Measurements from ENCODE around the gene HIC2. TPM values are rescaled to one million over a fixed set of nuclear protein-coding genes. Genes with fewer than 3 reads are reported as not detected.
"Not testable (repeated sequence)": the region's sequence is repeated elsewhere in the genome, so short reads cannot be mapped to it uniquely, and the experiment has no call there.

Gene HIC2
- total RNA-seq, 1 experiment from 2014 or later = 4.2 TPM

DNA sequence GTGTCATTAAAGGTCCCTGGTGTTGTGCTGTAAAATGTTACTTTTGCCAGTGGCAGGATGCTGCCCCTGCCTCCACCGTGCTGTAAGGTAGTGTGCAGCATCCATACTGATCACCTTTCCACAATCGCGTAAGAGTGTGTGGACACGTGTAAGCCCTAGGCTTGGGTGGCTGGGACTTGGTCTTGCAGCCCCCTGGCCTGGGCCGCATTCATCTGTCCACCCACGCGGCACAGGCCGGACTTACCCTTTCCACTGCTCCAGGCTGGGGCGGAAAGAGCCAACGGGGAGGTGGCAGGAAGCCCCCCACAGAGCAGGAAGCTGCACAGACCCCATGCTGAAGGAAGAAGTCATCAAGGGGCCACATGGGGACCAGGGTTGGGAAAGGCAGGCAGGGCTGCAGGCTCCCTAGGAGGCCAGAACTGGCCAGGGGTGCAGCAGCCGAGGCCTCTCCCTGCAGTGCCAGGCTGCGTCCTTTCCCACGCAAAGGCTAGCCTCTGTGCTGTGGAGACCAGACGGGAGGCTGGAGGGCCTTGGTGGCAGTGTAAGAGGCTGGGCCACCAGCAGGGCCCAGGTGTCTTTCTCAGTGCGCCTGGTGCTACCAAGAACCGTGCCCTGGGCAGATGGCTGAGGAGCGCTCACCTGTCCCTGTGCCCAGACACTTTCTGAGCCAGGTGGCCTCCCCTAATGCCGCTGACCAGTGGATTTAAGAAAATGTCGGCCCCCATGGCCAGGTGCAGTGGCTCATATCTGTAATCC lies 38.3 kb downstream of the HIC2 start:
- H3K36me3 ChIP-seq (ENCODE audit: low read depth) = no peaks in the 10 kb centered on the region
- no peaks in the 10 kb centered on the region for H3K9me3 ChIP-seq (ENCODE audit: insufficient read depth, low read depth)
- POLR2A ChIA-PET (ENCODE audit: unreplicated experiment) = no interaction called here
- no peak overlapping the region for H3K4me2 ChIP-seq
- no peak overlapping the region for H3K4me3 ChIP-seq
- intact Hi-C loops (cut with micrococcal nuclease; ENCODE audit: unreplicated experiment) = no loop called here
- peaks cover 6% of the 10 kb centered on the region; the same call in 1 of the 2 replicates for H4K20me1 ChIP-seq (ENCODE audit: insufficient read depth)
- no peak overlapping the region for H2AFZ ChIP-seq
- peaks cover 18% of the 10 kb centered on the region for H3F3A ChIP-seq (ENCODE audit: insufficient read depth, low read depth)
- CTCF ChIA-PET = interaction anchor here (0.6 kb wide), 1 partner anchor 392 kb away, joined by 3 read pairs; no protein-coding TSS in a partner anchor
- H3K27ac ChIP-seq = peak overlapping the region; percentile 18; the same call in 1 of the 2 replicates
- no peak for TF ChIP-seq EZH2 (IDR thresholded peaks at IDR 0.05; ENCODE audit: low read depth)
- TF ChIP-seq, protein P1, sequence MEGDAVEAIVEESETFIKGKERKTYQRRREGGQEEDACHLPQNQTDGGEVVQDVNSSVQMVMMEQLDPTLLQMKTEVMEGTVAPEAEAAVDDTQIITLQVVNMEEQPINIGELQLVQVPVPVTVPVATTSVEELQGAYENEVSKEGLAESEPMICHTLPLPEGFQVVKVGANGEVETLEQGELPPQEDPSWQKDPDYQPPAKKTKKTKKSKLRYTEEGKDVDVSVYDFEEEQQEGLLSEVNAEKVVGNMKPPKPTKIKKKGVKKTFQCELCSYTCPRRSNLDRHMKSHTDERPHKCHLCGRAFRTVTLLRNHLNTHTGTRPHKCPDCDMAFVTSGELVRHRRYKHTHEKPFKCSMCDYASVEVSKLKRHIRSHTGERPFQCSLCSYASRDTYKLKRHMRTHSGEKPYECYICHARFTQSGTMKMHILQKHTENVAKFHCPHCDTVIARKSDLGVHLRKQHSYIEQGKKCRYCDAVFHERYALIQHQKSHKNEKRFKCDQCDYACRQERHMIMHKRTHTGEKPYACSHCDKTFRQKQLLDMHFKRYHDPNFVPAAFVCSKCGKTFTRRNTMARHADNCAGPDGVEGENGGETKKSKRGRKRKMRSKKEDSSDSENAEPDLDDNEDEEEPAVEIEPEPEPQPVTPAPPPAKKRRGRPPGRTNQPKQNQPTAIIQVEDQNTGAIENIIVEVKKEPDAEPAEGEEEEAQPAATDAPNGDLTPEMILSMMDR (conservative IDR thresholded peaks at IDR 0.05) = no peak
- DNase-seq = no peak
- H3K27me3 ChIP-seq (ENCODE audit: insufficient read depth, low read depth) = no peaks in the 10 kb centered on the region
- H3K79me2 ChIP-seq (ENCODE audit: low read depth) = no peaks in the 10 kb centered on the region
- H3K4me1 ChIP-seq (replicated peaks; ENCODE audit: insufficient read depth) = peaks cover 20% of the 10 kb centered on the region
- H3K9me2 ChIP-seq (ENCODE audit: insufficient read depth) = no peaks in the 10 kb centered on the region
- BruUV-seq (replicated peaks) = no TSS peak

DNA sequence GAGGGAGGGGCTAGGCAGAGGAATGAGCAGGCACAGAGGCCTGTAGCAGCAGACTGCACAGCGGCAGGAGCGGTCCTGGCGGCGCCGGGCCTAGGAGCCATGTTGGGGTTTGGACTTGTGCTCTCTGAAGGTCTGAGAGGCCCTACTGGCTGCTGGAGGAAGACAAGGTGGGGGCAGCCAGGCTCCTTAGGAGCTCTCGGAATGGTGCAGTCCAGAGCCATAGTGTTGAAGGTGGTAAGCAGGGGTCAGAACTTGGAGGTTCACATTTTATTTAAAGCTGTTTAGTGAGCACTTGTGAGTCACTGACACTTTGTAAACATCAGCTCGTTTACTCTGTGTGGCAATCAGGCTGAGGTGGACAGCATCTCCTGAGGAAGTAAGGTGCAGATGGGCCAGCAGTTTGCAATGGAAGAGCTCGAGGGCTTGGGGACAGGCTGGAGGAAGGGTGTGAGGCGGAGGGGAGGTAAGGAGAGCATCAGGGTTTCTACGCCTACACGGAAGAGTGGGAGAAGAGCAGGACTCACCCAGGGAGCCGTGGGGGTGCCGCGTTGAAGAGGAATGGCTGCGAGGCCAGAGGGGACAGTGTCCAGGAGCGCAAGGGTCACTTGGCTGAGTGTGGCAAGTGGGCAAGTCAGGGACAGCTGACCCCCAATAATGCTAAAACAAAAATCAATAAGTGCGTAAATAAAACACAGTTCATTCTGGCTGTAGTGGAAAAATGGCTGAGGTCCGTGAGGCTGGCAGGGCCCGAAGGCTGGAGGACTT lies 40.0 kb downstream of the HIC2 start:
- no peaks in the 10 kb centered on the region for H3K36me3 ChIP-seq (ENCODE audit: low read depth)
- no TSS peak for BruUV-seq (replicated peaks)
- peaks cover 6% of the 10 kb centered on the region; the same call in 1 of the 2 replicates for H4K20me1 ChIP-seq (ENCODE audit: insufficient read depth)
- H3K27ac ChIP-seq = peak overlapping the region; percentile 18; the same call in 1 of the 2 replicates
- H3K4me3 ChIP-seq = no peak overlapping the region
- peaks cover 20% of the 10 kb centered on the region for H3K4me1 ChIP-seq (replicated peaks; ENCODE audit: insufficient read depth)
- no peaks in the 10 kb centered on the region for H3K27me3 ChIP-seq (ENCODE audit: insufficient read depth, low read depth)
- H3K9me2 ChIP-seq (ENCODE audit: insufficient read depth) = no peaks in the 10 kb centered on the region
- no peaks in the 10 kb centered on the region for H3K9me3 ChIP-seq (ENCODE audit: insufficient read depth, low read depth)
- intact Hi-C loops (cut with micrococcal nuclease; ENCODE audit: unreplicated experiment) = no loop called here
- no peaks in the 10 kb centered on the region for H3K79me2 ChIP-seq (ENCODE audit: low read depth)
- TF ChIP-seq EZH2 (IDR thresholded peaks at IDR 0.05; ENCODE audit: low read depth) = no peak
- TF ChIP-seq, protein P1 (conservative IDR thresholded peaks at IDR 0.05) = no peak
- DNase-seq = peak; percentile 33 to 89
- peak overlapping the region; percentile 58 for H3K4me2 ChIP-seq
- no peak overlapping the region for H2AFZ ChIP-seq
- H3F3A ChIP-seq (ENCODE audit: insufficient read depth, low read depth) = peaks cover 18% of the 10 kb centered on the region
- ChIA-PET POLR2A (ENCODE audit: unreplicated experiment) (no interaction called here), CTCF (interaction anchor here (0.6 kb wide), 1 partner anchor 355 kb away, joined by 5 read pairs; no protein-coding TSS in a partner anchor)

DNA sequence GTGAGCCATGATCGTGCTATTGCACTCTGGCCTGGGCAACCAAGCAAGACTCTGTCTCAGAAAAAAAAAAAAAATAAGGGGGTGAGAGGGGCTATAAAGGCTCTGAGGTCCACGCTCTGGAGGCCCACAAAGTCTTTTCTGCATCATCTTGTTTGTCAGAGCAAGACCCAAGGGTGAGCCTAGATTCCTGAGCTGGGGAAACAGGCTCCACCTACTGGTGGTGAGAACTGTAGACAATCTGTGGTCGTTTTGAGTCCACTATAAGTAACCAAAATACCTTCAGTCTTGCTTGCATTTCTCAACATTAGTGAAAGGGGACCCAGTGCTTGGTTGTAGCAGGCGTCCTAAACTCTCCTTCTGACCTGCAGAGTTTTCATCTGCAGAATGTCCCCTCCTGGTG lies 45.5 kb downstream of the HIC2 start:
- H3K27ac ChIP-seq; H3K36me3 ChIP-seq (ENCODE audit: low read depth); H4K20me1 ChIP-seq (ENCODE audit: insufficient read depth); H3K9me3 ChIP-seq (ENCODE audit: insufficient read depth, low read depth); H3K9me2 ChIP-seq (ENCODE audit: insufficient read depth); H3K27me3 ChIP-seq (ENCODE audit: insufficient read depth, low read depth); intact Hi-C loops (cut with micrococcal nuclease; ENCODE audit: unreplicated experiment); H3K4me3 ChIP-seq; DNase-seq; BruUV-seq (replicated peaks); H3K4me1 ChIP-seq (replicated peaks; ENCODE audit: insufficient read depth); POLR2A ChIA-PET (ENCODE audit: unreplicated experiment); H2AFZ ChIP-seq; H3K79me2 ChIP-seq (ENCODE audit: low read depth); H3K4me2 ChIP-seq; H3F3A ChIP-seq (ENCODE audit: insufficient read depth, low read depth); CTCF ChIA-PET: not testable (repeated sequence)

DNA sequence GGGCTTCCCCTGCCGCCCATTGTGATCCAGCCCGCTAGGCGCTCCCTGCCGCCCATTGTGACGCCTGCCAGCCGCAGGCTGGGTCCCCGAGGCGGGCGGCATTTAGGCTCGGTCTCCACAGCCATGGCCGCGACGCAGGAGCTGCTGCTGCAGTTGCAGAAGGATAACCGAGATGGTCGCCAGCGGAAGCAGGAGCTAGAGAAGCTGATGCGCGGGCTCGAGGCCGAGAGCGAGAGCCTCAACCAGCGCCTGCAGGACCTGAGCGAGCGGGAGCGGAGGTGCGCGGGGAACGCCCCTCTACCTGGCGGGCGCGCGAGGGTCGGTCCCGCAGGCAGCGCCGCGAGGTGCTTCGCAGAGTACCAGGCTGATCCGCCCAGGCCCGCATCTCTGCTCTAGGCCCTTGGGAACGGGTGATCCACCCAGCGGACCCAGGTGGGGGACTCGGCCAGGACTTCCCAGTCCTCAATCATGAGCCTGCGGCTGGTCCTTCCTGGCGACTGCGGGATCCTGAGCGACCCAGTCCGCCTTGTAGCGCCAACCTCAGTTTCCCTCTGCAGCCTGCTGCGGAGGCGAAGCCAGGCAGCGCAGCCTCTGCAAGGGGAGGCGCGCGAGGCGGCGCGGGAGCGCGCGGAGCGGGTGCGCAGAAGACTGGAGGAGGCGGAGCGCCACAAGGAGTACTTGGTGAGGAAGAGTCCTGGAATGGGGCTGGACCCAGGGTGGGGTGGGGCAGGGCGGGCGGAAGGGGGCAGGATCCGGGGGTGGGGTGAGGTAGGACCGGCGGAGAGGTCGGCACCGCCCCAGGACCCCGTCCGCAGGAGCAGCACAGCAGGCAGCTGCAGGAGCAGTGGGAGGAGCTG lies 50.4 kb downstream of the HIC2 start, which contains the start of gene TMEM191C:
TSS of gene TMEM191C (plus strand) at position 51 of the 857 bp plus-strand sequence. CDS start at position 124, 73 bp downstream.
- H3K9me3 ChIP-seq (ENCODE audit: insufficient read depth, low read depth); DNase-seq; H3K79me2 ChIP-seq (ENCODE audit: low read depth); H3K4me3 ChIP-seq; POLR2A ChIA-PET (ENCODE audit: unreplicated experiment); H3K36me3 ChIP-seq (ENCODE audit: low read depth); CTCF ChIA-PET; BruUV-seq (replicated peaks); H3F3A ChIP-seq (ENCODE audit: insufficient read depth, low read depth); H3K4me2 ChIP-seq; H3K4me1 ChIP-seq (replicated peaks; ENCODE audit: insufficient read depth); intact Hi-C loops (cut with micrococcal nuclease; ENCODE audit: unreplicated experiment); H3K9me2 ChIP-seq (ENCODE audit: insufficient read depth); H3K27ac ChIP-seq; H3K27me3 ChIP-seq (ENCODE audit: insufficient read depth, low read depth); H4K20me1 ChIP-seq (ENCODE audit: insufficient read depth); H2AFZ ChIP-seq: not testable (repeated sequence)

DNA sequence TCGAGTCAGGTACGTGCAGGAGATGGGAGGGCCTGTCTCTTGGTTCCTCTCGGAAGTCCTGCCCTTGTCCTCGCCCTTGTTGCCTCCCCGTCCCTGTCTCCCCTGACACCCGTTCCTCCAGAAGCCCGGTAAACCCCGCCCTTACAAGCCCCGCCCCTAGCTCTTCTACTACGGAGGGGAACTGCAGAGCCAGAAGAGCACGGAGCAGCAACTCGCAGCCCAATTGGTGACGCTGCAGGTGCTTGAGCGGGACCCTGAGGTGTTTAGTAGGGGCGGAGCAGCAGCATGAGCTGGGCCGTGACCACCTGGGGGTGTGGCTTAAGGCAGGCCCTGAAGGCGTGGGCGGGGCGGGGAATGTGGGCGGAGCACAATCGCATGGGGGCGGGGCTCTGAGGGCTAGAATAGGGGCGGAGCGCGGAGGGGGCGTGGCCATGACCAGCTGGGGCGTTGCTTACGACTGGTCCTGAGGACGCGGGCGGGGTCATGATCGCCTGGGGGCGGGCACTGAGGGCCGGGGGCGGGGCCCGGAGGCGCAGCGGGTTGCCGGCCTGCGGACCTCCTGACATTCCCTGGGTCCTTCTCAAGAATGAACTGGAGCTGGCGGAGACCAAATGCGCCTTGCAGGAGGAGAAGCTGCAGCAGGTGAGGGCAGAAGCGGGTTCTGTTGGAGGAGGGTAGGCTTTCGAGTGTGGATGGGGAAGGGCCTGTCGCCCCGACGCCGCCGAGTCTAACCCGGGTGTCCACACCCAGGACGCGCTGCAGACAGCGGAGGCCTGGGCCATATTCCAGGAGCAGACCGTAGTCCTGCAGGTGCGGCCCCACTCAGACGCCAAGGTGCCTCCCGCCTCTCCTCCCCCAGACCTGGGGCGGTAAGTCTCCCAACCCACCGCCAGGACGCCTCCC lies 51.3 kb downstream of the HIC2 start:
- H3F3A ChIP-seq (ENCODE audit: insufficient read depth, low read depth); H3K9me2 ChIP-seq (ENCODE audit: insufficient read depth); H3K27me3 ChIP-seq (ENCODE audit: insufficient read depth, low read depth); H3K4me2 ChIP-seq; H2AFZ ChIP-seq; H3K27ac ChIP-seq; POLR2A ChIA-PET (ENCODE audit: unreplicated experiment); H3K9me3 ChIP-seq (ENCODE audit: insufficient read depth, low read depth); CTCF ChIA-PET; H3K79me2 ChIP-seq (ENCODE audit: low read depth); H3K4me3 ChIP-seq; H4K20me1 ChIP-seq (ENCODE audit: insufficient read depth); H3K4me1 ChIP-seq (replicated peaks; ENCODE audit: insufficient read depth); BruUV-seq (replicated peaks); intact Hi-C loops (cut with micrococcal nuclease; ENCODE audit: unreplicated experiment); H3K36me3 ChIP-seq (ENCODE audit: low read depth): not testable (repeated sequence)
- DNase-seq = peak; percentile 81 to 82

Data from PC-9 (cell line).